GM06990 (cell line): ENCODE results near the gene SLC19A2.

ENCODE experiments used
- DNase-seq: peaks from one replicate; pipeline ENCODE4 v3.0.0-alpha.2; 2011; ENCODE audit not compliant: insufficient read length; ENCODE audit errors: extremely low read depth
- H3K27me3 ChIP-seq: replicated peaks from 2 replicates; pipeline ENCODE4 v1.6.0; 2011; ENCODE audit warnings: low read length; ENCODE audit not compliant: control insufficient read depth, insufficient read depth
- H3K36me3 ChIP-seq: 2 replicates; pipeline ENCODE4 v1.5.1; 2011; ENCODE audit warnings: low read length; ENCODE audit not compliant: control insufficient read depth, insufficient read depth
- H3K4me3 ChIP-seq: replicated peaks from 2 replicates; pipeline ENCODE4 v1.5.1; 2011; ENCODE audit warnings: low read depth, mild to moderate bottlenecking, control low read depth, low read length
- CTCF ChIP-seq: IDR thresholded peaks from 2 replicates; pipeline ENCODE4 v1.5.1; 2011; ENCODE audit warnings: low read length, control low read depth, mild to moderate bottlenecking, inconsistent platforms; ENCODE audit not compliant: insufficient read depth, poor library complexity, severe bottlenecking

SLC19A2 gene

GRCh38 chr1:169528215-169529067 lies 42.7 kb upstream of the SLC19A2 start:
- peak; percentile 6 for DNase-seq
- TF ChIP-seq CTCF, result no peak
- Histone ChIP-seq H3K27me3 (no peaks in the 10 kb centered on the region), H3K4me3 (no peak overlapping the region), H3K36me3 (no peaks in the 10 kb centered on the region)

- no peak for DNase-seq
- Histone ChIP-seq H3K4me3 (no peak overlapping the region), H3K36me3 (no peaks in the 10 kb centered on the region)
Measured at GRCh38 chr1:169527451-169528214, 41.9 kb upstream of the SLC19A2 start.

DNA sequence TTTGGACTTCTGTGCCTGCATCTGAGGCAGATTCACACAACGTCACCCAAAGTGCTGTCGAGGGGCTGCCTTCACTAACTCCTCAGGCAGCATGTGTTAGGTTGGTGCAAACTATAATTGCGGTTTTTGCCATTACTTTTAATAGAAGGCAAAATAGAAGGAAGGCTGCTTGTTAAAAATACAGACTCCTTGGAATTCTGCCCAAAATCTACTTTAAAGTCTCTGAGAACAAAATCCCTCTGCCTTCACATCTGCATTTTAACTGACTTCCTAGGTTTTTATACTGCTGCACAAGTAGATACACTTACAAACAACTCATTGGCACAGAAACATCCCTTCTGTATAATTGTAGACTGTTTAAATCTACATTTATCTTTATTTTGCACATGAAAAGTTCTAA lies 41.3 kb upstream of the SLC19A2 start:
- no peaks in the 10 kb centered on the region for H3K36me3 ChIP-seq
- no peaks in the 10 kb centered on the region for H3K27me3 ChIP-seq
- no peak for TF ChIP-seq CTCF
- DNase-seq, result no peak
- no peak overlapping the region for H3K4me3 ChIP-seq

More at GRCh38 chr1:169527451-169528214, 41.9 kb upstream of the SLC19A2 start:
- H3K27me3 ChIP-seq, result no peaks in the 10 kb centered on the region
- no peak for TF ChIP-seq CTCF

- Histone ChIP-seq H3K36me3 (no peaks in the 10 kb centered on the region), H3K27me3 (no peaks in the 10 kb centered on the region), H3K4me3 (no peak overlapping the region)
- TF ChIP-seq CTCF, result no peak
- DNase-seq, result no peak
Measured at GRCh38 chr1:169526120-169526832, 40.5 kb upstream of the SLC19A2 start.

- TF ChIP-seq CTCF, result no peak
- no peak overlapping the region for H3K4me3 ChIP-seq
- DNase-seq, result no peak
- H3K27me3 ChIP-seq, result no peaks in the 10 kb centered on the region
- no peaks in the 10 kb centered on the region for H3K36me3 ChIP-seq
Measured at GRCh38 chr1:169525391-169525790, 39.6 kb upstream of the SLC19A2 start.
